ENCODE data around the gene RPP40.
A peak's percentile ranks its signal among the peaks of the same experiment; 100 is the strongest.

The RPP40 gene

GRCh38 chr6:4967301-4968030 is 36.4 kb downstream of the RPP40 start:
- DNase-seq, result no peak

GRCh38 chr6:4965562-4966389 is 38.1 kb downstream of the RPP40 start:
- no peak for DNase-seq

- DNase-seq, result no peak
Observed at GRCh38 chr6:4964675-4965561, 38.9 kb downstream of the RPP40 start.

- DNase-seq, result no peak
Observed at GRCh38 chr6:4962905-4963304, 40.9 kb downstream of the RPP40 start.

GRCh38 chr6:4961322-4962168 is 42.3 kb downstream of the RPP40 start:
- DNase-seq, result no peak

- no peak for DNase-seq
Observed at GRCh38 chr6:4958624-4959023, 45.2 kb downstream of the RPP40 start.

GRCh38 chr6:4957521-4958231 is 46.2 kb downstream of the RPP40 start:
- DNase-seq, result no peak

- DNase-seq, result no peak
Observed at GRCh38 chr6:4956625-4957024, 47.2 kb downstream of the RPP40 start.

- no peak for DNase-seq
Observed at GRCh38 chr6:4953440-4953839, 50.4 kb downstream of the RPP40 start.

- DNase-seq, result peak; percentile 9
Observed at GRCh38 chr6:4950836-4951533, 52.9 kb downstream of the RPP40 start.

- DNase-seq, result no peak
Observed at GRCh38 chr6:4950076-4950475, 53.8 kb downstream of the RPP40 start.

GRCh38 chr6:4948781-4949450 is 54.9 kb downstream of the RPP40 start:
- DNase-seq, result peak; percentile 8

GRCh38 chr6:4947716-4948115 is 56.1 kb downstream of the RPP40 start:
- DNase-seq, result no peak

- DNase-seq, result no peak
Observed at GRCh38 chr6:4946521-4946920, 57.3 kb downstream of the RPP40 start.

Data from stimulated activated CD8-positive, alpha-beta memory T cell treated with anti-CD3 and anti-CD28 coated beads, Interleukin-4, amount 100 ng/mL, for 48 hours (primary cell).